Thyroid gland (tissue), 4 donors: ENCODE measurements around the gene TMEM74B. TPM values are rescaled to one million over a fixed set of nuclear protein-coding genes. Genes with fewer than 3 reads are reported as not detected.

Experiments
- DNase-seq, 2 donors: peaks; one replicate each; pipeline ENCODE4 v3.0.0-alpha.2; 2019
- H3K27ac ChIP-seq, 3 donors: fragments of 200-600 bp; sonication (generic); 1 replicate in 2 of 3; 2 replicates in 1 of 3; pipeline ENCODE4 v1.5.1; 2016 to 2019; ENCODE audit warnings: mild to moderate bottlenecking in 1 of 3, moderate library complexity in 1 of 3
- H3K27me3 ChIP-seq: fragments of 200-600 bp; sonication (generic); one replicate; pipeline ENCODE4 v1.5.1; 2019
- H3K36me3 ChIP-seq, 2 donors: fragments of 200-600 bp; sonication (generic); one replicate each; pipeline ENCODE4 v1.5.1; 2016 to 2019
- H3K4me1 ChIP-seq, 2 donors: fragments of 200-600 bp; sonication (generic); one replicate each; pipeline ENCODE4 v1.5.1; 2017 to 2019
- H3K4me3 ChIP-seq, 3 donors: fragments of 200-600 bp; sonication (generic); replicated peaks in 1 of 3; 1 replicate in 2 of 3; 2 replicates in 1 of 3; pipeline ENCODE4 v1.5.1; 2016; ENCODE audit warnings: mild to moderate bottlenecking in 1 of 3
- H3K9me3 ChIP-seq: fragments of 200-600 bp; sonication (generic); one replicate; pipeline ENCODE4 v1.5.1; 2017
- POLR2A ChIP-seq, 2 donors: fragments of 450-650 bp; IDR thresholded peaks; one replicate each; pipeline ENCODE4 v1.6.1; 2017; ENCODE audit warnings: antibody characterized with exemption in 2 of 2, mild to moderate bottlenecking in 2 of 2, moderate library complexity in 1 of 2
- WGBS, 2 donors: methylation state at CpG; one replicate each; pipeline ENCODE4 v1.1.5; 2017; 5-methylcytosine and 5-hydroxymethylcytosine counted together
- intact Hi-C: fragments of 100-400 bp; cut with DNase I; formaldehyde crosslinking; loops from one replicate; pipeline ENCODE4 v1.15.1; 2023
- total RNA-seq, 4 donors: library from RNA; depleted of rRNA; stranded (reverse); fragments of >200 nt; gene quantifications; one replicate each; pipeline ENCODE4 v1.2.3, GENCODE V29; 2016
- TF ChIP-seq, protein P1 (sequence below), 6 experiments: fragments of 200-600 bp in 3 of 6; fragments of 450-650 bp in 3 of 6; sonication (generic) in 3 of 6; IDR thresholded peaks; one replicate each; pipeline ENCODE4 v1.5.1; 2016 to 2019; ENCODE audit warnings: antibody characterized with exemption in 6 of 6, mild to moderate bottlenecking in 2 of 6, inconsistent platforms in 1 of 6, moderate library complexity in 1 of 6

Gene TMEM74B
- total RNA-seq, 4 donors from 2014 or later, result 0.63 to 2.7 (median 1.8) TPM

DNA sequence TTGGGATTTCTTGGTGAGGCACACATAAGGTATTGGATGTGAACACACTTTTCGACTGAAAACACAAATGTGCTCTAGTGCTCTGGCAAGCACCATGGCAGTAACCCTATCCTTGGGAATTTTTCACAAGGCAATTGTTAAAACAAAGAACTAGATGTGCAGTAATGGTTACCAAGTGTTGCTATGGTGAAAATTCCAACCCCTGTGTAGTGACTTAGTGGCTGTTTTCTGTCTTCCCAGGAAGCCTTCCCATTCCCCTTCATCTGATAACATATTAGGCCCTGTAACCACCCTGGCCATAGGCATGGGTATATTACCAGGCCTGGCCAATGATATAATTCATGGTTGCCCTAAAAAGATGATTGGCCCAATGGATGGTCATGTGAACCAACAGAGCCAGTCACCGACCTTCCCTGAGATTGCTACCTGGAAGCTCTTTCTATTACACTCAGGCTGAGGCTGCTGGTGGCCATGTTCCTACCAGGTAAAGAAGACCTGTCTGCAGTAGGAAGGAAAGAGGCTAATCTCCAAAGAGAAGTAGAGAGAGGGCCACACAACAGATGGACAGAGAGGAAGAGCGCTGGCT is 22.6 kb upstream of the TMEM74B start:
- Histone ChIP-seq H3K4me3 (no peak overlapping the region), H3K27ac (no peak overlapping the region), H3K9me3 (no peaks in the 10 kb centered on the region), H3K36me3 (no peaks in the 10 kb centered on the region), H3K27me3 (no peaks in the 10 kb centered on the region), H3K4me1 (no peaks in the 10 kb centered on the region)
- DNase-seq, result no peak
- 87 to 89% methylated on average over 3 of the region's 3 CpGs for WGBS, 2 donors
- intact Hi-C loops, result no loop called here
- TF ChIP-seq, protein P1, sequence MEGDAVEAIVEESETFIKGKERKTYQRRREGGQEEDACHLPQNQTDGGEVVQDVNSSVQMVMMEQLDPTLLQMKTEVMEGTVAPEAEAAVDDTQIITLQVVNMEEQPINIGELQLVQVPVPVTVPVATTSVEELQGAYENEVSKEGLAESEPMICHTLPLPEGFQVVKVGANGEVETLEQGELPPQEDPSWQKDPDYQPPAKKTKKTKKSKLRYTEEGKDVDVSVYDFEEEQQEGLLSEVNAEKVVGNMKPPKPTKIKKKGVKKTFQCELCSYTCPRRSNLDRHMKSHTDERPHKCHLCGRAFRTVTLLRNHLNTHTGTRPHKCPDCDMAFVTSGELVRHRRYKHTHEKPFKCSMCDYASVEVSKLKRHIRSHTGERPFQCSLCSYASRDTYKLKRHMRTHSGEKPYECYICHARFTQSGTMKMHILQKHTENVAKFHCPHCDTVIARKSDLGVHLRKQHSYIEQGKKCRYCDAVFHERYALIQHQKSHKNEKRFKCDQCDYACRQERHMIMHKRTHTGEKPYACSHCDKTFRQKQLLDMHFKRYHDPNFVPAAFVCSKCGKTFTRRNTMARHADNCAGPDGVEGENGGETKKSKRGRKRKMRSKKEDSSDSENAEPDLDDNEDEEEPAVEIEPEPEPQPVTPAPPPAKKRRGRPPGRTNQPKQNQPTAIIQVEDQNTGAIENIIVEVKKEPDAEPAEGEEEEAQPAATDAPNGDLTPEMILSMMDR (IDR thresholded peaks at IDR 0.05), result no peak
- no peak for TF ChIP-seq POLR2A (IDR thresholded peaks at IDR 0.05)

DNA sequence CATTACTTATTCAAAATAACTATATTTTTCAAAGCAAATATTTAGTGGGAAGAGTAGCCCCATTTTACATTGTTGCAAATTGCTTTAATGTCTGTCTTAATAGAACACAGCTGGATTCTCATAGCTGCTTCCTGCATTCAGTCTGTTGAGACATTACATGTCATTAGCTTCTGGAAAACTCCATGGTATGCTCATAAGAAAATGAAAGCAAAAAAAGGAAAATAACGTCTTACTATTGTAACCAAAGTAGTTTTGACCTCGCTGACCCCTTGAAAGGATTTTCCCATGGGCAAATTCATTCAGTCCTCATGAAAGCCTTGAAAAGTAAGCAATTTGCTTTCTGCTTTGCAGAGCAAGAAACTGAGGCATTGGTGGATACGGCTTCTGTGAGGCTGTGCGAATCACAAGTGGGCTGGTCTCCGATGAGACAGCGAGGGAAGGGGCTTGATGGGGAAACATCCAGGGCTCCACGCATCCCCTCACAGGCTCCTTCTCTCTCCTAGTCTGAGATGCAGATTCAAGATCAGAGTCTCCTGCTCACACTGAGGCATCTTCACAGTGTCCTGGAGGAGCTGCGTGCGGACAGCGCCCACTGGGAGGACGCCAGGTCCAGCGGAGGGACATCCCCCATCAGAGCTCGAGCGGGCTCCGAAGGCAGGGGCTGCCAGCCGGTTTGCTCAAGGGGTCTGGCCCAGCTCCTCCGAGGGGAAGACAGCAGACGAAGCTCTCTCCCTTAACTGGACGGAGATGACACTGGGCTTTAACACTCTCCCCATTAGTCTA is 21.8 kb upstream of the TMEM74B start:
- no peaks in the 10 kb centered on the region for H3K36me3 ChIP-seq

DNA sequence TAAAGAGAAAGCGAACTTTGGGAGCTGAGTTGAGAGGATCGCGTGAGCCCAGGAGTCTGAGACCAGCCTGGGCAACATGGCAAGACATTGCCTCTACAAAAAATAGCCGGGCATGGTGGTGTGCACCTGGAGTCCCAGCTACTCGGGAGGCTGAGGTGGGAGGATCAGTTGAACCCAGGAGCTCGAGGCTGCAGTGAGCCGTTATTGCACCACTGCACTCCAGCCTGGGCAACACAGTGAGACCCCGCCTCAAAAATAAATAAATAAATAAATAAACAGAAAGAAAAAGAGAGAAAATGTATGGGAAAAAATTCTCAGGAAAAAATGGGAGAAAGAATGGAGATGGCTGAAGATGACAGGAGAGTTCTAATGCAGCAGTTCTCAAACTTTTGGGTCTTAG is 21.0 kb upstream of the TMEM74B start:
- WGBS, 2 donors, result 93 to 94% methylated on average over 8 of the region's 8 CpGs
- Histone ChIP-seq H3K27me3 (no peaks in the 10 kb centered on the region), H3K36me3 (no peaks in the 10 kb centered on the region), H3K4me3 (no peak overlapping the region), H3K9me3 (no peaks in the 10 kb centered on the region), H3K27ac (no peak overlapping the region), H3K4me1 (no peaks in the 10 kb centered on the region)
- no peak for TF ChIP-seq POLR2A (IDR thresholded peaks at IDR 0.05)
- TF ChIP-seq, protein P1 (IDR thresholded peaks at IDR 0.05), result no peak
- DNase-seq, result no peak
- intact Hi-C loops, result no loop called here

More for the DNA sequence above, 21.8 kb upstream of the TMEM74B start:
- 73 to 79% methylated on average over 17 to 19 of the region's 19 CpGs for WGBS, 2 donors
- Histone ChIP-seq H3K27ac (no peak overlapping the region), H3K4me3 (no peak overlapping the region), H3K4me1 (no peaks in the 10 kb centered on the region), H3K27me3 (no peaks in the 10 kb centered on the region), H3K9me3 (no peaks in the 10 kb centered on the region)
- TF ChIP-seq, protein P1 (IDR thresholded peaks at IDR 0.05), result no peak
- TF ChIP-seq POLR2A (IDR thresholded peaks at IDR 0.05), result no peak
- intact Hi-C loops, result no loop called here
- DNase-seq, result no peak

DNA sequence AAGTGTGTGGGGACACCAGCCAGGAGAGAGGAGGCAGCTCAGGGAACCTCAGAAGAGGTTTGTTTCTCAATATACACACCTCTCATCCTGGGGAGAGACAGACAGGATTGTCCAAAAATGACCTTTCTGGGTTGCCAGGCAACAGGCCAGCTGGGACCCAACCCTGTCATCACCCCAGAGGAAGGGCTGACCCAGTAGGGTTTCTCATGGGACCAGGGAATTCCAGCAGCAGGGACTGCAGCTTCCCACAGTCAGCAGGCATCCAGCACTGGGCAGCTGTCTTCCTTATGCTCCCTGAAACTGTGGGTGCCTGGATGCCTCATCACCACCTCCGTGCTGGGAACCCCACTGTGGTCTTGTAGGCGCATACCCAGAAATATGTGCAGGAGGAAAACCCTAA is 19.8 kb upstream of the TMEM74B start:
- no peak for TF ChIP-seq POLR2A (IDR thresholded peaks at IDR 0.05)
- TF ChIP-seq, protein P1 (IDR thresholded peaks at IDR 0.05), result no peak
- Histone ChIP-seq H3K4me1 (no peaks in the 10 kb centered on the region), H3K27me3 (no peaks in the 10 kb centered on the region), H3K27ac (no peak overlapping the region), H3K36me3 (no peaks in the 10 kb centered on the region), H3K9me3 (no peaks in the 10 kb centered on the region), H3K4me3 (no peak overlapping the region)
- intact Hi-C loops, result no loop called here
- no peak for DNase-seq
- 90 to 100% methylated on average over 2 of the region's 2 CpGs for WGBS, 2 donors

DNA sequence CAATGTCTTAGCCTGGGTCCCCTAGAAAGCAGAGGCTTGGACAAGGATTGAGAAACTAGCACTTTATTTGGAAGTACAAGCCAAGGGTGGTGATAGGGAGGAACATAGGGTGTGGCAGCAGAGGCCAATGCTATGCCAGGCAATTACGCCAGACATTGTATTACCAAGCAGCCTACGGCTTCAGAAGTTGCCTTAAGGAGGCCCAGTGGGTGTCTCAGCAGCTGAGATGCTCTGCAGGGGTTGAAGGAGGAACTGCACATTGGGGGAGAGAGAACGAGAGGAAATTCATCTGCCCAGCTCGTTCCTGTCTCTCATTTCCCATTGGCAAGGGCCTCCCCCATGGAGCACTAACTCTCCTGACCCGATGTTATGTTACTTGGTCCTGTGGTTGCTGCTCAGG is 19.3 kb upstream of the TMEM74B start:
- no peak for DNase-seq
- Histone ChIP-seq H3K4me1 (no peaks in the 10 kb centered on the region), H3K36me3 (no peaks in the 10 kb centered on the region), H3K4me3 (no peak overlapping the region), H3K27me3 (no peaks in the 10 kb centered on the region), H3K27ac (no peak overlapping the region), H3K9me3 (no peaks in the 10 kb centered on the region)
- intact Hi-C loops, result no loop called here
- 76 to 78% methylated on average over 5 of the region's 5 CpGs for WGBS, 2 donors
- TF ChIP-seq, protein P1 (IDR thresholded peaks at IDR 0.05), result no peak
- no peak for TF ChIP-seq POLR2A (IDR thresholded peaks at IDR 0.05)
